Astrocyte (in vitro differentiated cells and primary cell): Measurements from ENCODE around the gene STK39. TPM values are rescaled to one million over a fixed set of nuclear protein-coding genes. Genes with fewer than 3 reads are reported as not detected.

ENCODE experiments used
- DNase-seq: peaks from one replicate; pipeline ENCODE4 v3.0.0-alpha.2; 2010; ENCODE audit warnings: low read depth
- FAIRE-seq: peaks from 2 replicates; lab custom pipeline; 2011; peaks lifted over from hg19 to GRCh38; lab: Jason Lieb, UNC
- H2AFZ ChIP-seq: 2 replicates; pipeline ENCODE4 v1.6.0; 2012; ENCODE audit warnings: low read depth, low read length, inconsistent platforms
- H3K27ac ChIP-seq: 2 replicates; pipeline ENCODE4 v1.5.1; 2011; ENCODE audit warnings: low read depth, low read length, inconsistent platforms
- H3K27me3 ChIP-seq: 2 replicates; pipeline ENCODE4 v1.6.0; 2011; ENCODE audit warnings: low read length, inconsistent platforms; ENCODE audit not compliant: insufficient read depth
- H3K36me3 ChIP-seq: 2 replicates; pipeline ENCODE4 v1.5.1; 2011; ENCODE audit warnings: low read length, inconsistent platforms; ENCODE audit not compliant: insufficient read depth
- H3K4me1 ChIP-seq: 2 replicates; pipeline ENCODE4 v1.5.1; 2011; ENCODE audit warnings: low read length, inconsistent platforms; ENCODE audit not compliant: insufficient read depth
- H3K4me2 ChIP-seq: 2 replicates; pipeline ENCODE4 v1.6.0; 2012; ENCODE audit warnings: low read length, inconsistent platforms
- H3K4me3 ChIP-seq: 2 replicates; pipeline ENCODE4 v1.5.1; 2011; ENCODE audit warnings: low read depth, mild to moderate bottlenecking, low read length, inconsistent platforms; ENCODE audit not compliant: insufficient read depth
- H3K79me2 ChIP-seq: 2 replicates; pipeline ENCODE4 v1.6.0; 2012; ENCODE audit warnings: mild to moderate bottlenecking, low read length, inconsistent platforms; ENCODE audit not compliant: insufficient read depth
- H3K9ac ChIP-seq: 2 replicates; pipeline ENCODE4 v1.6.0; 2012; ENCODE audit warnings: mild to moderate bottlenecking, low read length, inconsistent platforms
- H3K9me3 ChIP-seq: 2 replicates; pipeline ENCODE4 v1.5.1; 2012; ENCODE audit warnings: low read depth, mild to moderate bottlenecking, low read length, inconsistent platforms; ENCODE audit not compliant: insufficient read depth
- H4K20me1 ChIP-seq: 2 replicates; pipeline ENCODE4 v1.6.0; 2012; ENCODE audit warnings: low read length, inconsistent platforms; ENCODE audit not compliant: insufficient read depth
- H3K27ac Mint-ChIP-seq: one replicate; pipeline ENCODE4 v1.8.0; 2021; ENCODE audit warnings: mild to moderate bottlenecking, mixed read lengths; ENCODE audit not compliant: unreplicated experiment
- H3K27me3 Mint-ChIP-seq: one replicate; pipeline ENCODE4 v1.8.0; 2021; ENCODE audit warnings: low read depth, mixed read lengths; ENCODE audit not compliant: unreplicated experiment
- H3K36me3 Mint-ChIP-seq: one replicate; pipeline ENCODE4 v1.8.0; 2021; ENCODE audit warnings: low read depth, mixed read lengths; ENCODE audit not compliant: unreplicated experiment
- H3K4me1 Mint-ChIP-seq: one replicate; pipeline ENCODE4 v1.8.0; 2021; ENCODE audit warnings: low read depth, mixed read lengths; ENCODE audit not compliant: unreplicated experiment
- H3K4me3 Mint-ChIP-seq: one replicate; pipeline ENCODE4 v1.8.0; 2021; ENCODE audit warnings: mild to moderate bottlenecking, moderate library complexity, mixed read lengths; ENCODE audit not compliant: unreplicated experiment
- H3K9me3 Mint-ChIP-seq: one replicate; pipeline ENCODE4 v1.8.0; 2021; ENCODE audit warnings: mild to moderate bottlenecking, mixed read lengths; ENCODE audit not compliant: unreplicated experiment
- CTCF ChIP-seq: IDR thresholded peaks from 2 replicates; pipeline ENCODE4 v1.5.1; 2011; ENCODE audit warnings: low read depth, mild to moderate bottlenecking, inconsistent platforms, low read length, moderate library complexity; ENCODE audit not compliant: insufficient read depth
- EZH2 ChIP-seq: IDR thresholded peaks from 2 replicates; pipeline ENCODE4 v1.6.1; 2012; ENCODE audit warnings: mild to moderate bottlenecking, low read length, inconsistent platforms; ENCODE audit not compliant: insufficient read depth
- total RNA-seq: library from RNA; stranded (reverse); gene quantifications from 2 replicates; pipeline ENCODE4 v1.2.1, GENCODE V29; 2021

Gene STK39
- total RNA-seq, 1 donor from 2014 or later, result 23.4 TPM

GRCh38 chr2:167990062-167990461, 257.3 kb downstream of the STK39 start:
- Histone ChIP-seq H3K27me3 (no peaks in the 10 kb centered on the region), H4K20me1 (no peaks in the 10 kb centered on the region), H3K9me3 (no peaks in the 10 kb centered on the region), H2AFZ (no peak overlapping the region), H3K36me3 (peaks cover 2% of the 10 kb centered on the region), H3K4me2 (no peak overlapping the region), H3K27ac (no peak overlapping the region), H3K9ac (no peak overlapping the region), H3K79me2 (no peaks in the 10 kb centered on the region), H3K4me3 (no peak overlapping the region), H3K4me1 (no peaks in the 10 kb centered on the region)
- Mint-ChIP-seq H3K9me3 (no peaks in the 10 kb centered on the region), H3K36me3 (no peaks in the 10 kb centered on the region), H3K27ac (no peak overlapping the region), H3K4me1 (peaks cover 13% of the 10 kb centered on the region), H3K27me3 (no peaks in the 10 kb centered on the region), H3K4me3 (no peak overlapping the region)
- no peak for FAIRE-seq
- no peak for TF ChIP-seq CTCF
- TF ChIP-seq EZH2, result no peak
- DNase-seq, result no peak

GRCh38 chr2:167988296-167988695, 259.1 kb downstream of the STK39 start:
- no peaks in the 10 kb centered on the region for H3K4me1 ChIP-seq
- H3K79me2 ChIP-seq, result no peaks in the 10 kb centered on the region
- Mint-ChIP-seq H3K4me1 (peaks cover 13% of the 10 kb centered on the region), H3K9me3 (no peaks in the 10 kb centered on the region), H3K27me3 (no peaks in the 10 kb centered on the region), H3K4me3 (no peak overlapping the region), H3K27ac (no peak overlapping the region), H3K36me3 (peaks cover 3% of the 10 kb centered on the region)
- H3K9me3 ChIP-seq, result no peaks in the 10 kb centered on the region
- H2AFZ ChIP-seq, result no peak overlapping the region
- no peak overlapping the region for H3K4me3 ChIP-seq
- TF ChIP-seq EZH2 (no peak), CTCF (no peak)
- DNase-seq (no peak), FAIRE-seq (no peak)
- peaks cover 2% of the 10 kb centered on the region for H3K36me3 ChIP-seq
- no peak overlapping the region for H3K4me2 ChIP-seq
- H3K27ac ChIP-seq, result no peak overlapping the region
- H3K27me3 ChIP-seq, result no peaks in the 10 kb centered on the region
- no peak overlapping the region for H3K9ac ChIP-seq
- H4K20me1 ChIP-seq, result no peaks in the 10 kb centered on the region

GRCh38 chr2:167987558-167987957, 259.8 kb downstream of the STK39 start:
- H3K27ac Mint-ChIP-seq, result no peak overlapping the region
- DNase-seq, result no peak

More at GRCh38 chr2:167987558-167987957, 259.8 kb downstream of the STK39 start:
- H3K27me3 ChIP-seq, result no peaks in the 10 kb centered on the region
- H3K79me2 ChIP-seq, result no peaks in the 10 kb centered on the region
- H2AFZ ChIP-seq, result no peak overlapping the region
- H3K36me3 Mint-ChIP-seq, result peaks cover 6% of the 10 kb centered on the region
- peaks cover 2% of the 10 kb centered on the region for H3K36me3 ChIP-seq
- no peak for FAIRE-seq
- no peaks in the 10 kb centered on the region for H3K9me3 ChIP-seq
- H3K27me3 Mint-ChIP-seq, result no peaks in the 10 kb centered on the region
- TF ChIP-seq EZH2 (no peak), CTCF (no peak)
- H3K4me1 Mint-ChIP-seq, result peaks cover 9% of the 10 kb centered on the region
- H3K9me3 Mint-ChIP-seq, result no peaks in the 10 kb centered on the region
- H3K4me1 ChIP-seq, result no peaks in the 10 kb centered on the region
- no peak overlapping the region for H3K27ac ChIP-seq
- H3K4me3 Mint-ChIP-seq, result no peak overlapping the region
- H3K9ac ChIP-seq, result no peak overlapping the region
- no peak overlapping the region for H3K4me3 ChIP-seq
- H3K4me2 ChIP-seq, result no peak overlapping the region
- H4K20me1 ChIP-seq, result no peaks in the 10 kb centered on the region
